ENCODE measurements around the gene G3BP1. TPM values are rescaled to one million over a fixed set of nuclear protein-coding genes. Genes with fewer than 3 reads are reported as not detected.
"Not testable (repeated sequence)": the region's sequence is repeated elsewhere in the genome, so short reads cannot be mapped to it uniquely, and the experiment has no call there.

Gene G3BP1
- total RNA-seq, result 100 to 1,000 TPM; 346 to 376 TPM
- polyA plus RNA-seq (2013, experiment 1 of 2), result 146 TPM
- 146 TPM for polyA plus RNA-seq (2013, experiment 2 of 2)
- long read RNA-seq, experiment 1, full-length matches to known transcripts, result 16 of 107 reads
- long read RNA-seq, experiment 1, partial matches to known transcripts, result 33 of 107 reads
- long read RNA-seq, experiment 1, other reads (novel, unspliced or antisense), result 58 of 107 reads
- long read RNA-seq, experiment 2, full-length matches to known transcripts, result 484 of 622 reads
- long read RNA-seq, experiment 2, partial matches to known transcripts, result 24 of 622 reads
- long read RNA-seq, experiment 2, other reads (novel, unspliced or antisense), result 114 of 622 reads
- long read RNA-seq, experiment 3, full-length matches to known transcripts, result 2,245 of 2,544 reads
- long read RNA-seq, experiment 3, partial matches to known transcripts, result 71 of 2,544 reads
- long read RNA-seq, experiment 3, other reads (novel, unspliced or antisense), result 228 of 2,544 reads
- long read RNA-seq, experiment 4, full-length matches to known transcripts, result 153 of 236 reads
- long read RNA-seq, experiment 4, partial matches to known transcripts, result 59 of 236 reads
- long read RNA-seq, experiment 4, other reads (novel, unspliced or antisense), result 24 of 236 reads

DNA sequence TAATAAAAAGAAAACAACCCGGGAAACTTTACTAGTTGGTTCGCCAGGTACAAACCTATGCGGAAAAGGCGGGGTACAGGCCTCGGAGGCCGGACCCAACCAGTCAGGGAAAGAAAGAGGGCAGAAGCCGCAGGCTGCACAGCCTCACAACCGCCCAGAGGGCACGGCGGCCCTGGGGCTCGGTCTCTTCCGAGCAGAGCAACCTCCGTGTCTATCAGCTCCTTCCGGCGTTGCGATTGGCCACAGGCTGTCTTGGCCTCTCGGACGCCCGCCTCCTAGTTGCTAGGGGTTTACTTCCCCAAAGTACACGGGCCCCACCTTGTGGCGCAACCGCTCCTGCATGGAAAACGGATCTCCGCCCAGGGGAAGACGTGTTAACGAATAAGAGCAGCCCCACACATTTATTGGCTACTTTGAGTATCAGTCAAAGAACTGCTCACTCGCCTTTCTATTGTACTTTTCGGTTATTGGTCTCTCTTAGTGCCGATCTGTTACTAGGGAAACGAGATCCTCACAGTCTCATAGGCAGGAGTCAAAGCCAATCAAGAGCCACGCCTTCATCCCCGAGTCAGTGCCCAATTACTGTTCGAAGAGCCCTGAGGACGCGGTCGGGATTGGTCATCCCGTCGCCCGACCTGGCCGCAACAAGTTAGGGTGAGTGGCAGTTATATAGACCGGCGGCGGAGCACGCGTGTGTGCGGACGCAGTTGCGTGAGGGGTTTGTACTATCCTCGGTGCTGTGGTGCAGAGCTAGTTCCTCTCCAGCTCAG is at the start of gene G3BP1:
G3BP1 (plus strand) TSS at position 696 of the 770 bp plus-strand sequence. CDS start 14,667 bp downstream, outside the sequence.
- peak within 1 kb of the TSS; percentile 99 for H3K27ac ChIP-seq (ENCODE audit: low read depth, low read length)
- H3K4me3 Mint-ChIP-seq, result no peak within 1 kb of the TSS
- H3K36me3 ChIP-seq (ENCODE audit: control insufficient read depth, insufficient read depth, low read length), result peaks cover 3% of the 10 kb centered on the region
- no peaks in the 10 kb centered on the region for H3K27me3 ChIP-seq (ENCODE audit: control insufficient read depth, insufficient read depth, low read length, poor library complexity, severe bottlenecking)
- H3K9me3 Mint-ChIP-seq, result no peaks in the 10 kb centered on the region
- TF ChIP-seq, protein P1, sequence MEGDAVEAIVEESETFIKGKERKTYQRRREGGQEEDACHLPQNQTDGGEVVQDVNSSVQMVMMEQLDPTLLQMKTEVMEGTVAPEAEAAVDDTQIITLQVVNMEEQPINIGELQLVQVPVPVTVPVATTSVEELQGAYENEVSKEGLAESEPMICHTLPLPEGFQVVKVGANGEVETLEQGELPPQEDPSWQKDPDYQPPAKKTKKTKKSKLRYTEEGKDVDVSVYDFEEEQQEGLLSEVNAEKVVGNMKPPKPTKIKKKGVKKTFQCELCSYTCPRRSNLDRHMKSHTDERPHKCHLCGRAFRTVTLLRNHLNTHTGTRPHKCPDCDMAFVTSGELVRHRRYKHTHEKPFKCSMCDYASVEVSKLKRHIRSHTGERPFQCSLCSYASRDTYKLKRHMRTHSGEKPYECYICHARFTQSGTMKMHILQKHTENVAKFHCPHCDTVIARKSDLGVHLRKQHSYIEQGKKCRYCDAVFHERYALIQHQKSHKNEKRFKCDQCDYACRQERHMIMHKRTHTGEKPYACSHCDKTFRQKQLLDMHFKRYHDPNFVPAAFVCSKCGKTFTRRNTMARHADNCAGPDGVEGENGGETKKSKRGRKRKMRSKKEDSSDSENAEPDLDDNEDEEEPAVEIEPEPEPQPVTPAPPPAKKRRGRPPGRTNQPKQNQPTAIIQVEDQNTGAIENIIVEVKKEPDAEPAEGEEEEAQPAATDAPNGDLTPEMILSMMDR (conservative IDR thresholded peaks at IDR 0.05), result peak; percentile 70
- no peaks in the 10 kb centered on the region for H3K27me3 Mint-ChIP-seq (ENCODE audit: insufficient read depth)
- peak within 1 kb of the TSS; percentile 92 for H3K27ac Mint-ChIP-seq
- peaks cover 4% of the 10 kb centered on the region for H3K36me3 Mint-ChIP-seq (ENCODE audit: low read depth)
- H3K4me1 ChIP-seq (ENCODE audit: control insufficient read depth, insufficient read depth, low read length), result peaks cover 14% of the 10 kb centered on the region
- peaks cover 35% of the 10 kb centered on the region for H3K4me1 Mint-ChIP-seq
- peak within 1 kb of the TSS; percentile 99 for H3K4me3 ChIP-seq (ENCODE audit: low read length)
- peak; percentile 100 for DNase-seq
- H3K9me3 ChIP-seq (ENCODE audit: control insufficient read depth, low read length), result no peaks in the 10 kb centered on the region
- 0% methylated on average over 27 to 49 of the region's 49 CpGs for WGBS, 2 experiments (ENCODE audit: insufficient coverage in 1 of 2, insufficient read length in 1 of 2)
- peak within 1 kb of the TSS; percentile 93 for H3K9ac ChIP-seq (ENCODE audit: extremely low read depth, low read length, poor library complexity, severe bottlenecking)

DNA sequence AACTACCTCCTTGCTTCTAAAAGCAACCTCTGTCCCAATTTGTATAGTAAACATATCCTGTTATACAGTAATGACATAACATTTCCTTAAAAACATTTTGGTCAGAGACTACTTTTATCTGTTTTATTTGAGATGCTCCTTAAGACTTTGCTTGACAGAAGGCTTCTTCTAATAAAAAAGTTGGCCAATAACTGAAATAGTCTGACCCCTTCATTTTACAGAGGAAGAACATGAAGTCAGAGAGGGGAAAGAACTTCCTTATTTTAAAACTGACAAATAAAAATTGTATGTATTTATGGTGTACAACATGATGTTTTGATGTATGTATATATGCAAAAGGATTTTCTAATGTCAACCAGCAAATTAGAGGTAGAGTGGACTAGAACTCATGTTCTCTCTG is 49.2 kb upstream of the G3BP1 start:
- Histone ChIP-seq H3K36me3 (ENCODE audit: control insufficient read depth, insufficient read depth, low read length) (no peaks in the 10 kb centered on the region), H3K27me3 (ENCODE audit: control insufficient read depth, insufficient read depth, low read length, poor library complexity, severe bottlenecking) (no peaks in the 10 kb centered on the region), H3K9ac (ENCODE audit: extremely low read depth, low read length, poor library complexity, severe bottlenecking) (no peak overlapping the region), H3K9me3 (ENCODE audit: control insufficient read depth, low read length) (no peaks in the 10 kb centered on the region), H3K4me3 (ENCODE audit: low read length) (no peak overlapping the region), H3K27ac (ENCODE audit: low read depth, low read length) (no peak overlapping the region), H3K4me1 (ENCODE audit: control insufficient read depth, insufficient read depth, low read length) (no peaks in the 10 kb centered on the region)
- no peaks in the 10 kb centered on the region for H3K9me3 Mint-ChIP-seq
- no peak for DNase-seq
- TF ChIP-seq, protein P1 (conservative IDR thresholded peaks at IDR 0.05), result no peak
- no peak overlapping the region for H3K4me3 Mint-ChIP-seq
- H3K4me1 Mint-ChIP-seq, result peaks cover 9% of the 10 kb centered on the region
- no peaks in the 10 kb centered on the region for H3K27me3 Mint-ChIP-seq (ENCODE audit: insufficient read depth)
- H3K27ac Mint-ChIP-seq, result no peak overlapping the region
- H3K36me3 Mint-ChIP-seq (ENCODE audit: low read depth), result no peaks in the 10 kb centered on the region

DNA sequence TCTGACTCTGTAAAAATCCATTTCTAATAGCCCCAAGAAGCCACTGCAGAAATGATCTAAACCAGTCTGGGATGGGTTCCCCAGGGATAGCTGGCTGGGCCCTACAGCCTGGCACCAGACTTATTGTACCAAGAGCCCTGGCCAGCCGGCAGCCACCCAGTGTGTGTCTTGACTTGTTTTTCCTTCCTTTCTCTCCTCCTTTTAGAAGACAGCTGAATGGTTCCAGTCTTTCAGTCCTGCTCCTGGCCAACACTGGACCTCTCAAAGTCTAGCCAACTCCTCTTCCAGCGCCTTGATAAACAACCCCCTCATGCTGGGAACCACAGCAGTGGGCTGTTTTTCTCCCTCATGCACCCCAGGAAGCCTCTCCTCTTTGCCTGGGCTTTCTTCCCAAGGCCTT is 47.4 kb upstream of the G3BP1 start:
- DNase-seq, result no peak
- Histone ChIP-seq H3K27ac (ENCODE audit: low read depth, low read length) (no peak overlapping the region), H3K9me3 (ENCODE audit: control insufficient read depth, low read length) (peaks cover 4% of the 10 kb centered on the region), H3K4me1 (ENCODE audit: control insufficient read depth, insufficient read depth, low read length) (no peaks in the 10 kb centered on the region), H3K36me3 (ENCODE audit: control insufficient read depth, insufficient read depth, low read length) (no peaks in the 10 kb centered on the region), H3K9ac (ENCODE audit: extremely low read depth, low read length, poor library complexity, severe bottlenecking) (no peak overlapping the region), H3K27me3 (ENCODE audit: control insufficient read depth, insufficient read depth, low read length, poor library complexity, severe bottlenecking) (no peaks in the 10 kb centered on the region), H3K4me3 (ENCODE audit: low read length) (no peak overlapping the region)
- WGBS, 2 experiments (ENCODE audit: insufficient coverage in 1 of 2, insufficient read length in 1 of 2), result 60 to 91% methylated on average over 1 to 2 of the region's 2 CpGs
- TF ChIP-seq, protein P1 (conservative IDR thresholded peaks at IDR 0.05), result no peak
- peaks cover 3% of the 10 kb centered on the region for H3K36me3 Mint-ChIP-seq (ENCODE audit: low read depth)
- H3K4me1 Mint-ChIP-seq, result peaks cover 9% of the 10 kb centered on the region
- H3K9me3 Mint-ChIP-seq, result peaks cover 14% of the 10 kb centered on the region
- H3K27me3 Mint-ChIP-seq (ENCODE audit: insufficient read depth), result no peaks in the 10 kb centered on the region
- H3K4me3 Mint-ChIP-seq, result no peak overlapping the region
- no peak overlapping the region for H3K27ac Mint-ChIP-seq

DNA sequence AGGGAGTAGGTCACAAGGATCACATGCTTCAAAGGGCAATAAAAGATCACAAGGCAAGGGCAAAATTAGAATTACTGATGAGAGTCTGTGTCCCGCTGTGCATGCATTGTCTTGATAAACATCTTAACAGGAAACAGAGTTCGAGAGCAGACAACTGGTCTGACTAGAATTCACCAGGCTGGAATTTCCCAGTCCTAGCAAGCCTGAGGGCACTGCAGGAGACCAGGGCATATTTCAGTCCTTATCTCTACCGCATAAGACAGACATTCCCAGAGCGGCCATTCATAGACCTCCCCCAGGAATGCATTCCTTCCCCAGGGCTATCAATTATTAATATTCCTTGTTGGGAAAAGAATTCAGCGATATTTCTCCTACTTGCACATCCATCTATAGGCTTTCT is 42.2 kb upstream of the G3BP1 start:
- H3K9ac ChIP-seq (ENCODE audit: extremely low read depth, low read length, poor library complexity, severe bottlenecking); H3K27ac ChIP-seq (ENCODE audit: low read depth, low read length); H3K27me3 Mint-ChIP-seq (ENCODE audit: insufficient read depth); H3K4me3 ChIP-seq (ENCODE audit: low read length); H3K4me1 ChIP-seq (ENCODE audit: control insufficient read depth, insufficient read depth, low read length); H3K36me3 ChIP-seq (ENCODE audit: control insufficient read depth, insufficient read depth, low read length); H3K4me1 Mint-ChIP-seq; DNase-seq; H3K36me3 Mint-ChIP-seq (ENCODE audit: low read depth); H3K27me3 ChIP-seq (ENCODE audit: control insufficient read depth, insufficient read depth, low read length, poor library complexity, severe bottlenecking); H3K4me3 Mint-ChIP-seq; H3K27ac Mint-ChIP-seq: not testable (repeated sequence)
- 85 to 100% methylated on average over 2 to 5 of the region's 5 CpGs for WGBS, 2 experiments (ENCODE audit: insufficient coverage in 1 of 2, insufficient read length in 1 of 2)
- H3K9me3 ChIP-seq (ENCODE audit: control insufficient read depth, low read length), result peaks cover 19% of the 10 kb centered on the region
- peaks cover 25% of the 10 kb centered on the region for H3K9me3 Mint-ChIP-seq
